HepG2 (cell line): ENCODE results near the gene HDAC4. TPM values are rescaled to one million over a fixed set of nuclear protein-coding genes. Genes with fewer than 3 reads are reported as not detected.
A peak's percentile ranks its signal among the peaks of the same experiment; 100 is the strongest.

Experiments
- ATAC-seq: fragments of 200-7000 bp; cut with Tn5 transposase; 3 replicates; pipeline ENCODE4 v1.9.1; 2020; ENCODE audit warnings: mild to moderate bottlenecking, moderate library complexity
- BruUV-seq: library from RNA; stranded (reverse); fragments of 400-500 nt; replicated peaks from 2 replicates; lab custom pipeline; 2021; lab: Mats Ljungman, UMichigan
- CTCF ChIA-PET: fragments of 300-600 bp; formaldehyde crosslinking; extraction: SDS; loops from one replicate; lab custom pipeline; 2021; ENCODE audit warnings: low total read pairs, inconsistent platforms, low intra/inter-chr PET ratio; lab: Yijun Ruan, JAX
- POLR2A ChIA-PET: fragments of 350-600 bp; sonication (Branson Sonifier 250); formaldehyde crosslinking; loops from one replicate; lab custom pipeline; 2020; ENCODE audit warnings: antibody characterized with exemption, inconsistent platforms; lab: Yijun Ruan, JAX
- DNase-seq: peaks from one replicate; pipeline ENCODE4 v3.0.0-alpha.2; 2015; ENCODE audit warnings: low spot score
- FAIRE-seq: peaks from 3 replicates; lab custom pipeline; 2011; peaks lifted over from hg19 to GRCh38; lab: Jason Lieb, UNC
- H2AFZ ChIP-seq: one replicate; pipeline ENCODE4 v1.6.1; 2011; ENCODE audit warnings: low read length, inconsistent platforms
- H3K27ac ChIP-seq: fragments of 300-600 bp; 3 replicates; pipeline ENCODE4 v1.8.0; 2011; ENCODE audit warnings: mixed run types, mild to moderate bottlenecking, mixed read lengths, low read length, inconsistent platforms; ENCODE audit not compliant: insufficient read depth; ENCODE audit errors: extremely low read length
- H3K27me3 ChIP-seq, 2 experiments: fragments of 200-600 bp in 1 of 2; 2 replicates in 1 of 2; 3 replicates in 1 of 2; pipeline versions ENCODE4 v1.6.0 to v1.8.0; 2011; ENCODE audit warnings: low read length in 2 of 2, mild to moderate bottlenecking in 2 of 2, moderate library complexity in 2 of 2, inconsistent platforms in 1 of 2; ENCODE audit not compliant: insufficient read depth in 2 of 2, control insufficient read depth in 1 of 2
- H3K36me3 ChIP-seq, 2 experiments: fragments of 200-600 bp in 1 of 2; replicated peaks in 1 of 2; 2 replicates in 1 of 2; 3 replicates in 1 of 2; pipeline versions ENCODE4 v1.5.1 to v1.8.0; 2011; ENCODE audit warnings: low read length in 2 of 2, inconsistent platforms in 1 of 2; ENCODE audit not compliant: insufficient read depth in 2 of 2, control insufficient read depth in 1 of 2
- H3K4me1 ChIP-seq: 2 replicates; pipeline ENCODE4 v1.5.1; 2012; ENCODE audit warnings: low read length, inconsistent platforms; ENCODE audit not compliant: insufficient read depth
- H3K4me2 ChIP-seq: 2 replicates; pipeline ENCODE4 v1.6.0; 2011; ENCODE audit warnings: low read depth, low read length, inconsistent platforms
- H3K4me3 ChIP-seq, 3 experiments: fragments of 200-600 bp in 1 of 3; sonication (generic), shearing (Covaris generic) in 1 of 3; replicated peaks in 1 of 3; 2 replicates each; pipeline ENCODE4 v1.5.1; 2011 to 2016; ENCODE audit warnings: low read length in 3 of 3, inconsistent platforms in 2 of 3, low read depth in 2 of 3, mild to moderate bottlenecking in 2 of 3, control low read depth in 1 of 3, mixed read lengths in 1 of 3; ENCODE audit not compliant: insufficient read depth in 1 of 3
- H3K79me2 ChIP-seq: one replicate; pipeline ENCODE4 v1.6.1; 2011; ENCODE audit warnings: low read length, inconsistent platforms; ENCODE audit not compliant: insufficient read depth
- H3K9ac ChIP-seq: 2 replicates; pipeline ENCODE4 v1.6.0; 2011; ENCODE audit warnings: mild to moderate bottlenecking, low read depth, low read length, inconsistent platforms; ENCODE audit not compliant: insufficient read depth
- H3K9me3 ChIP-seq: 2 replicates; pipeline ENCODE4 v1.5.1; 2012; ENCODE audit warnings: mild to moderate bottlenecking, low read length
- H4K20me1 ChIP-seq: 2 replicates; pipeline ENCODE4 v1.6.0; 2011; ENCODE audit warnings: inconsistent platforms, mild to moderate bottlenecking, low read length, moderate library complexity; ENCODE audit not compliant: insufficient read depth
- MAFK ChIP-seq, 2 experiments: IDR thresholded peaks in 1 of 2; conservative IDR thresholded peaks in 1 of 2; 2 replicates each; pipeline ENCODE4 v1.6.1; 2011; ENCODE audit warnings: improper control_type of control experiment in 2 of 2, low read length in 2 of 2
- ZNF687 ChIP-seq: sonication (generic); formaldehyde crosslinking; IDR thresholded peaks from 2 replicates; pipeline ENCODE4 v1.5.1; 2020; ENCODE audit warnings: mild to moderate bottlenecking, missing genetic modification reagents, moderate library complexity
- ZNF737 ChIP-seq: sonication (generic); formaldehyde crosslinking; IDR thresholded peaks from 2 replicates; pipeline ENCODE4 v1.5.0; 2020; ENCODE audit warnings: missing genetic modification reagents, mild to moderate bottlenecking, borderline replicate concordance
- WGBS: methylation state at CpG from one replicate; pipeline ENCODE4 v1.1.6; 2017; ENCODE audit warnings: low lambda C conversion rate; 5-methylcytosine and 5-hydroxymethylcytosine counted together
- in situ Hi-C: cut with HindIII; loops from 2 replicates; pipeline ENCODE4 v1.10.0; 2017; ENCODE audit warnings: low pct_unique_long_range_greater_than_20kb; ENCODE audit not compliant: extremely low pct_ligation_motif_present
- intact Hi-C: fragments of 100-400 bp; cut with micrococcal nuclease; formaldehyde crosslinking; loops from one replicate; pipeline ENCODE4 v1.10.0; 2022; ENCODE audit not compliant: unreplicated experiment
- polyA plus RNA-seq, 8 experiments: library from polyadenylated mRNA; depleted of rRNA in 3 of 8; stranded (reverse) in 7 of 8; unstranded in 1 of 8; fragments of >200 nt; fragmentation: Illumina TruSeq in 4 of 8; extraction: Trizol in 4 of 8; gene quantifications; 2 replicates each; pipeline versions ENCODE4 v1.2.1 to v1.2.3, GENCODE V29; 2011 to 2016; ENCODE audit warnings: low read depth in 4 of 8, missing spikeins in 1 of 8, mixed read lengths in 1 of 8; ENCODE audit not compliant: insufficient read depth in 1 of 8
- total RNA-seq, 5 experiments: library from RNA; depleted of rRNA; stranded (reverse); fragments of >200 nt; fragmentation: Illumina TruSeq; extraction: Trizol; gene quantifications; 2 replicates each; pipeline ENCODE4 v1.2.3, GENCODE V29; 2016; ENCODE audit warnings: low read depth in 1 of 5
- TF ChIP-seq, protein P1 (sequence below): sonication (generic); formaldehyde crosslinking; IDR thresholded peaks from 2 replicates; pipeline ENCODE4 v1.4.0; 2020; ENCODE audit warnings: mild to moderate bottlenecking, missing genetic modification reagents

Gene HDAC4
- total and polyA plus RNA-seq, 2 of the 13 experiments (the other 11 are each of a cell fraction or from before 2014, with no cell fraction given): 10.1 to 11.5 TPM

- Histone ChIP-seq H2AFZ (no peak overlapping the region), H3K4me2 (no peak overlapping the region), H3K27me3 (no peaks in the 10 kb centered on the region), H3K79me2 (no peaks in the 10 kb centered on the region), H3K9me3 (no peaks in the 10 kb centered on the region), H3K4me3 (no peak overlapping the region), H4K20me1 (peaks cover 11% of the 10 kb centered on the region; the same call in 1 of the 2 replicates), H3K9ac (no peak overlapping the region), H3K36me3 (no peaks in the 10 kb centered on the region), H3K4me1 (peaks cover 20% of the 10 kb centered on the region), H3K27ac (no peak overlapping the region)
- 0 out of 2 replicates have a peak, but pooled peaks have one; percentile 13 for TF ChIP-seq ZNF687 (CRISPR knock-in tag)
- 0 out of 2 replicates have a peak, but pooled peaks have one; percentile 45 for TF ChIP-seq ZNF737 (CRISPR knock-in tag)
- TF ChIP-seq, protein P1, sequence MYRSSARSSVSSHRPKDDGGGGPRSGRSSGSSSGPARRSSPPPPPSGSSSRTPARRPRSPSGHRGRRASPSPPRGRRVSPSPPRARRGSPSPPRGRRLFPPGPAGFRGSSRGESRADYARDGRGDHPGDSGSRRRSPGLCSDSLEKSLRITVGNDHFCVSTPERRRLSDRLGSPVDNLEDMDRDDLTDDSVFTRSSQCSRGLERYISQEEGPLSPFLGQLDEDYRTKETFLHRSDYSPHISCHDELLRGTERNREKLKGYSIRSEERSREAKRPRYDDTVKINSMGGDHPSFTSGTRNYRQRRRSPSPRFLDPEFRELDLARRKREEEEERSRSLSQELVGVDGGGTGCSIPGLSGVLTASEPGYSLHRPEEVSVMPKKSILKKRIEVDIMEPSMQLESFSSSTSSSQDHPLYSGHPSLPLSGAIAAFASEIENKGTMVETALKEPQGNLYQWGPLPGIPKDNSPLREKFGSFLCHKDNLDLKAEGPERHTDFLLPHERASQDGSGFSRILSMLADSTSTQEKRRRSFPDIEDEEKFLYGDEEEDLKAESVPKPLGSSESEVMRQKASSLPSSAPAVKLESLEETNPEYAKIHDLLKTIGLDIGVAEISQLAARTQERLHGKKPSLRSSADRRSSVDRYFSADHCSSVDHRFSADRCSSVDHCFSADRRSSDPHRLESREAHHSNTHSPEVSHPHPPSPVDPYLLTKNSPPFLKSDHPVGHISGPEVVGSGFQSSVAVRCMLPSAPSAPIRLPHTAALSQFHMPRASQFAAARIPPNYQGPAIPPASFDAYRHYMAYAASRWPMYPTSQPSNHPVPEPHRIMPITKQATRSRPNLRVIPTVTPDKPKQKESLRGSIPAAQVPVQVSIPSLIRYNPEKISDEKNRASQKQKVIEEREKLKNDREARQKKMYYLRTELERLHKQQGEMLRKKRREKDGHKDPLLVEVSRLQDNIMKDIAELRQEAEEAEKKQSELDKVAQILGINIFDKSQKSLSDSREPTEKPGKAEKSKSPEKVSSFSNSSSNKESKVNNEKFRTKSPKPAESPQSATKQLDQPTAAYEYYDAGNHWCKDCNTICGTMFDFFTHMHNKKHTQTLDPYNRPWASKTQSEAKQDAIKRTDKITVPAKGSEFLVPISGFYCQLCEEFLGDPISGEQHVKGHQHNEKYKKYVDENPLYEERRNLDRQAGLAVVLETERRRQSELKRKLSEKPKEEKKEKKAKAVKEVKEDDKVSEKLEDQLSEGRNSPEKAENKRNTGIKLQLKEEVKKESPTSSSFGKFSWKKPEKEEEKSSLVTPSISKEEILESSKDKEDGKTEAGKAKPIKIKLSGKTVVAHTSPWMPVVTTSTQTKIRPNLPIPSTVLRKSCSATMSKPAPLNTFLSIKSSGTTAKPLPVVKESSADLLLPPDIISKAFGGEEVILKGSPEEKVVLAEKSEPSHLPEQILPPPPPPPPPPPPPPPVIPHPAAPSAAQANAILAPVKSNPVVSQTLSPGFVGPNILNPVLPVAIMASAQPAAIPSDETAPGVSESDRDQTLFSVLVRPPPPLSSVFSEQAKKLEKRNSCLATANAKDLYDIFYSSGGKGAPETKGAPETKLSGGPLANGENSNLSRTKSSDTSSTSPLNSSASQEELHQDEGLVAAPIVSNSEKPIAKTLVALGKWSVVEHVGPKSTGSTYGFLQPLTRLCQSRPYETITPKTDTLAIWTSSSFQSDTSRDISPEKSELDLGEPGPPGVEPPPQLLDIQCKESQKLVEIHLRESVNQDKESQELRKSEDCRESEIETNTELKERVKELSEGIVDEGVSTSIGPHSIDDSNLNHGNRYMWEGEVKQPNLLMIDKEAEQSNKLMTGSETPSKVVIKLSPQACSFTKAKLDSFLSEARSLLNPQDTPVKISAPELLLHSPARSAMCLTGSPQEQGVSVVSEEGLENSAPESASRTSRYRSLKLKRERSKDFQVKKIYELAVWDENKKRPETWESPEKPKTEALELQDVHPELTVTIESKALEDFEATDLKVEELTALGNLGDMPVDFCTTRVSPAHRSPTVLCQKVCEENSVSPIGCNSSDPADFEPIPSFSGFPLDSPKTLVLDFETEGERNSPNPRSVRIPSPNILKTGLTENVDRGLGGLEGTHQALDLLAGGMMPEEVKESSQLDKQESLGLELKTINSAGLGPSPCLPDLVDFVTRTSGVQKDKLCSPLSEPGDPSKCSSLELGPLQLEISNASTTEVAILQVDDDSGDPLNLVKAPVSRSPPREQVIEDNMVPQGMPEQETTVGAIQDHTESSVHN (CRISPR knock-in tag): no peak
- TF ChIP-seq MAFK (conservative IDR thresholded peaks at IDR 0.05 in 1 of 2, IDR thresholded peaks at IDR 0.05 in 1 of 2; ENCODE audit: low read length in 2 of 2): peak; percentile 18 to 44; a peak in 2 of 4 replicates
- CTCF ChIA-PET: no interaction called here
- POLR2A ChIA-PET: no interaction called here
- no peak for DNase-seq
- in situ Hi-C loops (no loop called here), intact Hi-C loops (no loop called here)
- no peak for FAIRE-seq
- no peak for ATAC-seq
- no TSS peak for BruUV-seq
- WGBS: 94% methylated on average over 13 of the region's 14 CpGs
Measured at GRCh38 chr2:239227661-239228371, 173.0 kb downstream of the HDAC4 start.
